Activated CD8-positive, alpha-beta memory T cell treated with anti-CD3 and anti-CD28 coated beads for 1 hour (primary cell): ENCODE results near the gene TLCD3B.

Source experiments
- DNase-seq, 2 donors: peaks; one replicate each; pipeline ENCODE4 v3.0.0-alpha.2; 2020; ENCODE audit warnings: low read depth in 1 of 2; ENCODE audit errors: extremely low read depth in 1 of 2

TLCD3B gene

GRCh38 chr16:29975134-29975538 lies 55.9 kb downstream of the TLCD3B start:
- DNase-seq, result no peak
